Measurements from ENCODE around the gene TCERG1L. TPM values are rescaled to one million over a fixed set of nuclear protein-coding genes. Genes with fewer than 3 reads are reported as not detected.

TCERG1L gene
- total RNA-seq, 1 experiment from 2014 or later, result not detected

DNA sequence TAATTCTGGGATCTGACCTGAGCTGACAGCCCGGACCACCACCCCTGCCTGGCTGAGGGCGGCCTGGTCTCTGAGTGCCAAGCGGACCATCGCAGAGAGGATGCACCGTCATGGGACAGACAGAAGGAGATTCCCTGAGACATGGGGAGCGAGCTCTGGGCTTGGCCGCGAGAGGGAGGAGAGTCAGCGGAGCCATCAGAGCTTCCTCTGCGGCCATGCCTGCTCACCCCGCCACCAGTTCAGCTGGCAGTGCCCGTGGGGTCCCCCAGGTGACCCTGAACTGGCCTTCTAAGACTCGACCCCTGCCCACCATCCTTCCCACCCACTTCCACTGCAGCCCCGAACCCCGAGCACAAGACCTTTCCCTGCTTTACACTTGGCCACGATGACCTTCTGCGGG is 152.8 kb downstream of the TCERG1L start:
- Histone ChIP-seq H3K79me2 (ENCODE audit: low read depth) (no peaks in the 10 kb centered on the region), H2AFZ (no peak overlapping the region), H3K9me3 (ENCODE audit: insufficient read depth, low read depth) (no peaks in the 10 kb centered on the region), H3F3A (ENCODE audit: insufficient read depth, low read depth) (no peaks in the 10 kb centered on the region), H3K27ac (no peak overlapping the region), H3K4me3 (no peak overlapping the region), H3K4me2 (no peak overlapping the region), H3K27me3 (ENCODE audit: insufficient read depth, low read depth) (peaks cover 57% of the 10 kb centered on the region), H3K9me2 (ENCODE audit: insufficient read depth) (no peaks in the 10 kb centered on the region), H3K36me3 (ENCODE audit: low read depth) (no peaks in the 10 kb centered on the region), H4K20me1 (ENCODE audit: insufficient read depth) (no peaks in the 10 kb centered on the region), H3K4me1 (replicated peaks; ENCODE audit: insufficient read depth) (no peaks in the 10 kb centered on the region)
- TF ChIP-seq EZH2 (IDR thresholded peaks at IDR 0.05; ENCODE audit: low read depth), result no peak
- TF ChIP-seq, protein P1, sequence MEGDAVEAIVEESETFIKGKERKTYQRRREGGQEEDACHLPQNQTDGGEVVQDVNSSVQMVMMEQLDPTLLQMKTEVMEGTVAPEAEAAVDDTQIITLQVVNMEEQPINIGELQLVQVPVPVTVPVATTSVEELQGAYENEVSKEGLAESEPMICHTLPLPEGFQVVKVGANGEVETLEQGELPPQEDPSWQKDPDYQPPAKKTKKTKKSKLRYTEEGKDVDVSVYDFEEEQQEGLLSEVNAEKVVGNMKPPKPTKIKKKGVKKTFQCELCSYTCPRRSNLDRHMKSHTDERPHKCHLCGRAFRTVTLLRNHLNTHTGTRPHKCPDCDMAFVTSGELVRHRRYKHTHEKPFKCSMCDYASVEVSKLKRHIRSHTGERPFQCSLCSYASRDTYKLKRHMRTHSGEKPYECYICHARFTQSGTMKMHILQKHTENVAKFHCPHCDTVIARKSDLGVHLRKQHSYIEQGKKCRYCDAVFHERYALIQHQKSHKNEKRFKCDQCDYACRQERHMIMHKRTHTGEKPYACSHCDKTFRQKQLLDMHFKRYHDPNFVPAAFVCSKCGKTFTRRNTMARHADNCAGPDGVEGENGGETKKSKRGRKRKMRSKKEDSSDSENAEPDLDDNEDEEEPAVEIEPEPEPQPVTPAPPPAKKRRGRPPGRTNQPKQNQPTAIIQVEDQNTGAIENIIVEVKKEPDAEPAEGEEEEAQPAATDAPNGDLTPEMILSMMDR (conservative IDR thresholded peaks at IDR 0.05), result no peak
- ChIA-PET CTCF (no interaction called here), POLR2A (ENCODE audit: unreplicated experiment) (no interaction called here)
- no TSS peak for BruUV-seq (replicated peaks)
- intact Hi-C loops (cut with micrococcal nuclease; ENCODE audit: unreplicated experiment), result no loop called here
- DNase-seq, result no peak

DNA sequence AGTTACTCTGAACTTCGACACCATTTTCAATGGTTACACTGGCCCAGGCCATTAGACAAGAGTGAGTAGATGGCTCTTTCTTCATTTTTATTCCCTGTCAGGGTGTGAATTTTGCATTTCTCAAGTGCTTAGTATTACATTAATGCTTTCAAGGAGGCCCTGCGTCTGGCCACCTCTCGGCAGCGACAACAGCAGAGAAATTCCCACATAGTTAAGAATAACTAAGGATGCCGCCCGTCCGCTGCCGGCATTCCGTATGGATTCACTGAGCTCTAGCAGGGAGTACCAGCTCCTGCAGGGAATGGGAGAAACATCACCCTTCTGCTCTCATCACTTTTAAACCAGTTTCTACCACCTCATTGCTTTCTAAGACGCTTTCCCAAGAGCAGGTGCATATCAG is 153.6 kb downstream of the TCERG1L start:
- ChIA-PET CTCF (no interaction called here), POLR2A (ENCODE audit: unreplicated experiment) (no interaction called here)
- Histone ChIP-seq H3K9me2 (ENCODE audit: insufficient read depth) (no peaks in the 10 kb centered on the region), H3K79me2 (ENCODE audit: low read depth) (no peaks in the 10 kb centered on the region), H2AFZ (no peak overlapping the region), H3K27ac (no peak overlapping the region), H3F3A (ENCODE audit: insufficient read depth, low read depth) (no peaks in the 10 kb centered on the region), H3K36me3 (ENCODE audit: low read depth) (no peaks in the 10 kb centered on the region), H4K20me1 (ENCODE audit: insufficient read depth) (no peaks in the 10 kb centered on the region), H3K4me1 (replicated peaks; ENCODE audit: insufficient read depth) (no peaks in the 10 kb centered on the region), H3K9me3 (ENCODE audit: insufficient read depth, low read depth) (no peaks in the 10 kb centered on the region), H3K4me2 (no peak overlapping the region), H3K4me3 (no peak overlapping the region), H3K27me3 (ENCODE audit: insufficient read depth, low read depth) (peaks cover 49% of the 10 kb centered on the region)
- TF ChIP-seq EZH2 (IDR thresholded peaks at IDR 0.05; ENCODE audit: low read depth), result no peak
- TF ChIP-seq, protein P1 (conservative IDR thresholded peaks at IDR 0.05), result no peak
- no TSS peak for BruUV-seq (replicated peaks)
- DNase-seq, result no peak
- intact Hi-C loops (cut with micrococcal nuclease; ENCODE audit: unreplicated experiment), result no loop called here

DNA sequence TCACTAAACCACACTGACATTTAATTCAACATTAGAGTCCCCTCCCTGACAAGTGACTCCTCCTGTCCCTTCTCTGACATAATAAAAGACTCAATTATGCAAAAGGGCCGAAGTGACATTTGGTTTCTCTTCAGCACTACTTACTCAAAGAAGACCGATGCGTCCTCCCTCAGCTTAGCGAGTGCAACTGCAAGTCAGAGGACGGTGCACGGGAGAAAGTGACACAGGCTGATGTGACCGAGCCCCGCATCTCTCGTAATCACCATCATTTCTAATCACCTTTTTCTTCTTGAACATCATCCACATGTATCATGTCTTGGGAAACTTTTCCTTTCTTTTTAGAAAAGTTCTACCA is 155.7 kb downstream of the TCERG1L start:
- Histone ChIP-seq H3K4me3 (no peak overlapping the region), H4K20me1 (ENCODE audit: insufficient read depth) (no peaks in the 10 kb centered on the region), H3K4me2 (no peak overlapping the region), H3K4me1 (replicated peaks; ENCODE audit: insufficient read depth) (no peaks in the 10 kb centered on the region), H3F3A (ENCODE audit: insufficient read depth, low read depth) (no peaks in the 10 kb centered on the region), H3K9me2 (ENCODE audit: insufficient read depth) (no peaks in the 10 kb centered on the region), H3K27me3 (ENCODE audit: insufficient read depth, low read depth) (peaks cover 40% of the 10 kb centered on the region), H3K27ac (no peak overlapping the region), H2AFZ (no peak overlapping the region), H3K79me2 (ENCODE audit: low read depth) (no peaks in the 10 kb centered on the region), H3K36me3 (ENCODE audit: low read depth) (no peaks in the 10 kb centered on the region), H3K9me3 (ENCODE audit: insufficient read depth, low read depth) (no peaks in the 10 kb centered on the region)
- intact Hi-C loops (cut with micrococcal nuclease; ENCODE audit: unreplicated experiment), result no loop called here
- no peak for DNase-seq
- CTCF ChIA-PET, result no interaction called here
- BruUV-seq (replicated peaks), result no TSS peak
- POLR2A ChIA-PET (ENCODE audit: unreplicated experiment), result no interaction called here
- TF ChIP-seq, protein P1 (conservative IDR thresholded peaks at IDR 0.05), result no peak

Data from PC-9 (cell line).